WTC11 (cell line): ENCODE measurements around the gene CHPT1. TPM values are rescaled to one million over a fixed set of nuclear protein-coding genes. Genes with fewer than 3 reads are reported as not detected.
"Not testable (repeated sequence)": the region's sequence is repeated elsewhere in the genome, so short reads cannot be mapped to it uniquely, and the experiment has no call there.

Source experiments
- ATAC-seq: fragments of 200-7000 bp; cut with Tn5 transposase; 2 replicates; pipeline ENCODE4 v1.10.0; 2021; ENCODE audit warnings: mild to moderate bottlenecking, moderate library complexity
- CTCF ChIA-PET: fragments of 300-600 bp; sonication (Branson Sonifier 250); formaldehyde crosslinking; loops from one replicate; lab custom pipeline; 2021; ENCODE audit warnings: antibody characterized with exemption; lab: Charles Lee
- POLR2A ChIA-PET: fragments of 350-600 bp; sonication (Branson Sonifier 250); formaldehyde crosslinking; loops from one replicate; lab custom pipeline; 2021; ENCODE audit warnings: antibody characterized with exemption; lab: Charles Lee
- DNase-seq: peaks from one replicate; pipeline ENCODE4 v3.0.0; 2021; ENCODE audit warnings: low spot score
- H3K27ac Mint-ChIP-seq: 2 replicates; pipeline ENCODE4 v1.8.0; 2021; ENCODE audit warnings: mixed read lengths
- H3K27me3 Mint-ChIP-seq: 2 replicates; pipeline ENCODE4 v1.8.0; 2021; ENCODE audit warnings: low read depth, mild to moderate bottlenecking, moderate library complexity, mixed read lengths
- H3K36me3 Mint-ChIP-seq: 2 replicates; pipeline ENCODE4 v1.8.0; 2021; ENCODE audit warnings: mixed read lengths
- H3K4me1 Mint-ChIP-seq: 2 replicates; pipeline ENCODE4 v1.8.0; 2022; ENCODE audit warnings: mixed read lengths
- H3K4me3 Mint-ChIP-seq: 2 replicates; pipeline ENCODE4 v1.8.0; 2021; ENCODE audit warnings: mild to moderate bottlenecking, moderate library complexity, mixed read lengths
- H3K9me3 Mint-ChIP-seq: 2 replicates; pipeline ENCODE4 v1.8.0; 2021; ENCODE audit warnings: mixed read lengths
- AR ChIP-seq: fragments of 250-450 bp; sonication (Bioruptor Pico); IDR thresholded peaks from 2 replicates; pipeline ENCODE4 v1.9.0; 2021; ENCODE audit warnings: mild to moderate bottlenecking
- CBFB ChIP-seq: sonication (generic); formaldehyde crosslinking; IDR thresholded peaks from 2 replicates; pipeline ENCODE4 v1.8.1; 2022; ENCODE audit warnings: mild to moderate bottlenecking, low read depth, missing genetic modification reagents
- CREB1 ChIP-seq: sonication (generic); formaldehyde crosslinking; IDR thresholded peaks from 2 replicates; pipeline ENCODE4 v1.8.0; 2023; ENCODE audit warnings: mild to moderate bottlenecking, missing genetic modification reagents
- JAZF1 ChIP-seq: fragments of 250-450 bp; sonication (Bioruptor Pico); IDR thresholded peaks from 2 replicates; pipeline ENCODE4 v1.9.0; 2021; ENCODE audit warnings: moderate library complexity, mild to moderate bottlenecking, inconsistent platforms
- KAT7 ChIP-seq: sonication (generic); formaldehyde crosslinking; IDR thresholded peaks from 2 replicates; pipeline ENCODE4 v1.8.1; 2023; ENCODE audit warnings: missing genetic modification reagents, mild to moderate bottlenecking, borderline replicate concordance
- NR3C1 ChIP-seq: sonication (generic); formaldehyde crosslinking; conservative IDR thresholded peaks from 2 replicates; pipeline ENCODE4 v1.8.1; 2023; ENCODE audit warnings: low read depth, mild to moderate bottlenecking, missing genetic modification reagents
- RELA ChIP-seq: sonication (generic); formaldehyde crosslinking; IDR thresholded peaks from 2 replicates; pipeline ENCODE4 v1.8.1; 2022; ENCODE audit warnings: missing genetic modification reagents, mild to moderate bottlenecking, borderline replicate concordance
- ZNF121 ChIP-seq: sonication (generic); formaldehyde crosslinking; IDR thresholded peaks from 2 replicates; pipeline ENCODE4 v1.8.0; 2023; ENCODE audit warnings: missing genetic modification reagents
- ZNF263 ChIP-seq: sonication (generic); formaldehyde crosslinking; IDR thresholded peaks from 2 replicates; pipeline ENCODE4 v1.8.1; 2022; ENCODE audit warnings: low read depth, mild to moderate bottlenecking, moderate library complexity, missing genetic modification reagents
- ZNF396 ChIP-seq: fragments of 250-450 bp; sonication (Bioruptor Pico); IDR thresholded peaks from 2 replicates; pipeline ENCODE4 v1.8.0; 2021; ENCODE audit warnings: mild to moderate bottlenecking, moderate library complexity, borderline replicate concordance
- ZNF416 ChIP-seq: fragments of 250-450 bp; sonication (Bioruptor Pico); IDR thresholded peaks from 2 replicates; pipeline ENCODE4 v1.9.0; 2021; ENCODE audit warnings: mild to moderate bottlenecking, inconsistent platforms
- ZNF512 ChIP-seq: sonication (generic); formaldehyde crosslinking; IDR thresholded peaks from 2 replicates; pipeline ENCODE4 v1.8.1; 2022; ENCODE audit warnings: missing genetic modification reagents, borderline replicate concordance
- total RNA-seq: library from RNA; stranded (reverse); gene quantifications from 3 replicates; pipeline ENCODE4 v1.2.3, GENCODE V29; 2021
- TF ChIP-seq, protein P1 (sequence below): sonication (generic); formaldehyde crosslinking; IDR thresholded peaks from 2 replicates; pipeline ENCODE4 v1.8.1; 2023; ENCODE audit warnings: mild to moderate bottlenecking, moderate library complexity, missing genetic modification reagents
- TF ChIP-seq, protein P2 (sequence below): sonication (generic); formaldehyde crosslinking; IDR thresholded peaks from 2 replicates; pipeline ENCODE4 v1.8.1; 2022; ENCODE audit warnings: mild to moderate bottlenecking, missing genetic modification reagents, moderate library complexity, borderline replicate concordance

The CHPT1 gene
- total RNA-seq, 1 experiment from 2014 or later: 19.1 TPM

DNA sequence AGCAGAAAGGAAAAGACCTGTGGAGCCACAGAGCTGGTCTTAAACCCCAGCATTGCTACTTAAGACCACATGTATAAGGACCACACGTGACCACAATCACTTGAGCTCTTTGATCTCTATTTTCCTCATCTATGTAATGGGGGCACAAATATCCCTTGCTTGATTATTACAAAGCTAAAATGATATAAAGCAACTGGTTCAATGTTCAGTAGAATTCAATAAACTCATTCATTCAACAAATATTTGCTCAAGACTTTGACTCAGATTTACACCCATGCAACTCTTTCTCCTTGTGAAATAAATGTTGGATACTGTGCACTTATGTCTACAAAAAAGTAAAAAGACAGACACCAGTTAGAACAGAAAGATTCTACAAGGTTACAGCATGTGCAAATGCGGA, 21.9 kb upstream of the CHPT1 start:
- H3K9me3 Mint-ChIP-seq: no peaks in the 10 kb centered on the region
- no peaks in the 10 kb centered on the region for H3K36me3 Mint-ChIP-seq
- DNase-seq: no peak
- ChIA-PET POLR2A (no interaction called here), CTCF (interaction anchor here (0.5 kb wide), 1 partner anchor 13 kb away, joined by 3 read pairs; no protein-coding TSS in a partner anchor)
- TF ChIP-seq RELA (CRISPR knock-in tag) (no peak), ZNF121 (CRISPR knock-in tag) (no peak)
- TF ChIP-seq, all 79 proteins: peak for 0
- H3K4me1 Mint-ChIP-seq: peaks cover 4% of the 10 kb centered on the region
- ATAC-seq: no peak
- no peaks in the 10 kb centered on the region for H3K27me3 Mint-ChIP-seq
- no peak overlapping the region for H3K4me3 Mint-ChIP-seq
- H3K27ac Mint-ChIP-seq: no peak overlapping the region

- ATAC-seq, H3K27me3 Mint-ChIP-seq, H3K4me3 Mint-ChIP-seq, DNase-seq, CTCF ChIA-PET, H3K4me1 Mint-ChIP-seq, H3K27ac Mint-ChIP-seq, H3K9me3 Mint-ChIP-seq, POLR2A ChIA-PET, H3K36me3 Mint-ChIP-seq: not testable (repeated sequence)
These were observed 20.9 kb upstream of the CHPT1 start for GRCh38 chr12:101676497-101676896.

- Mint-ChIP-seq H3K9me3 (no peaks in the 10 kb centered on the region), H3K27me3 (no peaks in the 10 kb centered on the region), H3K27ac (no peak overlapping the region), H3K36me3 (no peaks in the 10 kb centered on the region), H3K4me1 (peaks cover 4% of the 10 kb centered on the region), H3K4me3 (no peak overlapping the region)
- TF ChIP-seq CREB1 (CRISPR knock-in tag) (no peak), KAT7 (CRISPR knock-in tag) (no peak), ZNF263 (no peak), RELA (CRISPR knock-in tag) (no peak), NR3C1 (CRISPR knock-in tag) (no peak), AR (CRISPR knock-in tag) (no peak), JAZF1 (no peak), CBFB (CRISPR knock-in tag) (no peak), ZNF512 (CRISPR knock-in tag) (no peak), ZNF396 (CRISPR knock-in tag) (no peak), ZNF416 (no peak)
- TF ChIP-seq, protein P1, sequence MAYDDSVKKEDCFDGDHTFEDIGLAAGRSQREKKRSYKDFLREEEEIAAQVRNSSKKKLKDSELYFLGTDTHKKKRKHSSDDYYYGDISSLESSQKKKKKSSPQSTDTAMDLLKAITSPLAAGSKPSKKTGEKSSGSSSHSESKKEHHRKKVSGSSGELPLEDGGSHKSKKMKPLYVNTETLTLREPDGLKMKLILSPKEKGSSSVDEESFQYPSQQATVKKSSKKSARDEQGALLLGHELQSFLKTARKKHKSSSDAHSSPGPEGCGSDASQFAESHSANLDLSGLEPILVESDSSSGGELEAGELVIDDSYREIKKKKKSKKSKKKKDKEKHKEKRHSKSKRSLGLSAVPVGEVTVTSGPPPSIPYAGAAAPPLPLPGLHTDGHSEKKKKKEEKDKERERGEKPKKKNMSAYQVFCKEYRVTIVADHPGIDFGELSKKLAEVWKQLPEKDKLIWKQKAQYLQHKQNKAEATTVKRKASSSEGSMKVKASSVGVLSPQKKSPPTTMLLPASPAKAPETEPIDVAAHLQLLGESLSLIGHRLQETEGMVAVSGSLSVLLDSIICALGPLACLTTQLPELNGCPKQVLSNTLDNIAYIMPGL: no peak
- TF ChIP-seq, protein P2, sequence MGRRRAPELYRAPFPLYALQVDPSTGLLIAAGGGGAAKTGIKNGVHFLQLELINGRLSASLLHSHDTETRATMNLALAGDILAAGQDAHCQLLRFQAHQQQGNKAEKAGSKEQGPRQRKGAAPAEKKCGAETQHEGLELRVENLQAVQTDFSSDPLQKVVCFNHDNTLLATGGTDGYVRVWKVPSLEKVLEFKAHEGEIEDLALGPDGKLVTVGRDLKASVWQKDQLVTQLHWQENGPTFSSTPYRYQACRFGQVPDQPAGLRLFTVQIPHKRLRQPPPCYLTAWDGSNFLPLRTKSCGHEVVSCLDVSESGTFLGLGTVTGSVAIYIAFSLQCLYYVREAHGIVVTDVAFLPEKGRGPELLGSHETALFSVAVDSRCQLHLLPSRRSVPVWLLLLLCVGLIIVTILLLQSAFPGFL (CRISPR knock-in tag): no peak
- ATAC-seq (no peak), DNase-seq (no peak)
- CTCF ChIA-PET: no interaction called here
- POLR2A ChIA-PET: no interaction called here
These were observed 19.4 kb upstream of the CHPT1 start for GRCh38 chr12:101678081-101678480.
